ENCODE measurements around the gene ZNF710.

GRCh38 chr15:90115783-90116182 is 114.7 kb downstream of the ZNF710 start:
- no peak for TF ChIP-seq JUNB (CRISPR knock-in tag; conservative IDR thresholded peaks at IDR 0.05)
- TF ChIP-seq, protein P1, sequence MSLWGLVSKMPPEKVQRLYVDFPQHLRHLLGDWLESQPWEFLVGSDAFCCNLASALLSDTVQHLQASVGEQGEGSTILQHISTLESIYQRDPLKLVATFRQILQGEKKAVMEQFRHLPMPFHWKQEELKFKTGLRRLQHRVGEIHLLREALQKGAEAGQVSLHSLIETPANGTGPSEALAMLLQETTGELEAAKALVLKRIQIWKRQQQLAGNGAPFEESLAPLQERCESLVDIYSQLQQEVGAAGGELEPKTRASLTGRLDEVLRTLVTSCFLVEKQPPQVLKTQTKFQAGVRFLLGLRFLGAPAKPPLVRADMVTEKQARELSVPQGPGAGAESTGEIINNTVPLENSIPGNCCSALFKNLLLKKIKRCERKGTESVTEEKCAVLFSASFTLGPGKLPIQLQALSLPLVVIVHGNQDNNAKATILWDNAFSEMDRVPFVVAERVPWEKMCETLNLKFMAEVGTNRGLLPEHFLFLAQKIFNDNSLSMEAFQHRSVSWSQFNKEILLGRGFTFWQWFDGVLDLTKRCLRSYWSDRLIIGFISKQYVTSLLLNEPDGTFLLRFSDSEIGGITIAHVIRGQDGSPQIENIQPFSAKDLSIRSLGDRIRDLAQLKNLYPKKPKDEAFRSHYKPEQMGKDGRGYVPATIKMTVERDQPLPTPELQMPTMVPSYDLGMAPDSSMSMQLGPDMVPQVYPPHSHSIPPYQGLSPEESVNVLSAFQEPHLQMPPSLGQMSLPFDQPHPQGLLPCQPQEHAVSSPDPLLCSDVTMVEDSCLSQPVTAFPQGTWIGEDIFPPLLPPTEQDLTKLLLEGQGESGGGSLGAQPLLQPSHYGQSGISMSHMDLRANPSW (CRISPR knock-in tag; IDR thresholded peaks at IDR 0.05): no peak
- TF ChIP-seq ETV5 (CRISPR knock-in tag; IDR thresholded peaks at IDR 0.05; ENCODE audit: low read depth): no peak
- TF ChIP-seq FOXK1 (CRISPR knock-in tag; IDR thresholded peaks at IDR 0.05; ENCODE audit: borderline replicate concordance): no peak
- TF ChIP-seq HDAC2 (IDR thresholded peaks at IDR 0.05): no peak
- no peak for TF ChIP-seq TSC22D4 (tag; IDR thresholded peaks at IDR 0.05)
- no peak for TF ChIP-seq PRDM10 (IDR thresholded peaks at IDR 0.05; ENCODE audit: partially characterized antibody)
- TF ChIP-seq RAD51 (IDR thresholded peaks at IDR 0.05; ENCODE audit: borderline replicate concordance, low read depth): no peak

Measured in K562 (cell line).